ENCODE data around the gene ANP32D. TPM values are rescaled to one million over a fixed set of nuclear protein-coding genes. Genes with fewer than 3 reads are reported as not detected.
"Not testable (repeated sequence)": the region's sequence is repeated elsewhere in the genome, so short reads cannot be mapped to it uniquely, and the experiment has no call there.

ANP32D gene
- polyA plus RNA-seq, 1 of the 3 experiments (the other 2 are of a cell fraction), result not detected

DNA sequence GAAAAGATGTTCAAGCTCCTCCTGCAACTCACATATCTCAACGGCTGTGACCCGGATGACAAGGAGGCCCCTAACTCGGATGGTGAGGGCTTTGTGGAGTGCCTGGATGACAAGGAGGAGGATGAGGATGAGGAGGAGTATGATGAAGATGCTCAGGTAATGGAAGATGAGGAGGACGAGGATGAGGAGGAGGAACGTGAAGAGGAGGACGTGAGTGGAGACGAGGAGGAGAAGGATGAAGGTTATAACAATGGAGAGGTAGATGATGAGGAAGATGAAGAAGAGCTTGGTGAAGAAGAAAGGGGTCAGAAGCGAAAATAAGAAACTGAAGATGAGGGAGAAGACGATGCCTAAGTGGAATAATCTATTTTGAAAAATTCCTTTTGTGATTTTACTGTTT is 702 bp downstream of the ANP32D start:
- no peaks in the 10 kb centered on the region for H3K4me1 ChIP-seq (ENCODE audit: control insufficient read depth in 1 of 2, insufficient read depth in 2 of 2, low read depth in 1 of 2, low read length in 1 of 2)
- 9% methylated on average over 9 of the region's 9 CpGs for WGBS (ENCODE audit: low lambda C conversion rate)
- ChIA-PET CTCF (no interaction called here), POLR2A (no interaction called here)
- no peak overlapping the region for H3K4me2 ChIP-seq
- H3K36me3 ChIP-seq (replicated peaks in 1 of 2; ENCODE audit: control insufficient read depth in 1 of 2, insufficient read depth in 2 of 2, low read length in 1 of 2), result no peaks in the 10 kb centered on the region
- H4K20me1 ChIP-seq (ENCODE audit: insufficient read depth), result no peaks in the 10 kb centered on the region
- H2AFZ ChIP-seq (ENCODE audit: low read depth), result no peak overlapping the region
- TF ChIP-seq ELF1 (IDR thresholded peaks at IDR 0.05) (no peak), TEAD4 (IDR thresholded peaks at IDR 0.05; ENCODE audit: borderline replicate concordance, insufficient read depth) (no peak), PBX3 (IDR thresholded peaks at IDR 0.05) (no peak), RXRA (IDR thresholded peaks at IDR 0.05; ENCODE audit: borderline replicate concordance, low read depth) (no peak), ZBTB33 (IDR thresholded peaks at IDR 0.05; ENCODE audit: borderline replicate concordance, low read depth) (no peak), USF1 (IDR thresholded peaks at IDR 0.05; ENCODE audit: borderline replicate concordance, low read depth) (no peak), FOXJ3 (CRISPR knock-in tag; IDR thresholded peaks at IDR 0.05) (no peak), YY1 (IDR thresholded peaks at IDR 0.05; ENCODE audit: low read depth) (no peak), TAF1 (IDR thresholded peaks at IDR 0.05; ENCODE audit: borderline replicate concordance, low read depth, low read length) (no peak), TCF12 (IDR thresholded peaks at IDR 0.05) (no peak), CHD2 (IDR thresholded peaks at IDR 0.05; ENCODE audit: low read length, partially characterized antibody) (no peak), JUND (IDR thresholded peaks at IDR 0.05) (no peak), CTCF (IDR thresholded peaks at IDR 0.05) (no peak), GATA2 (CRISPR knock-in tag; IDR thresholded peaks at IDR 0.05) (no peak), POLR2AphosphoS5 (IDR thresholded peaks at IDR 0.05; ENCODE audit: low read depth, low read length) (no peak)
- TF ChIP-seq, protein P1, sequence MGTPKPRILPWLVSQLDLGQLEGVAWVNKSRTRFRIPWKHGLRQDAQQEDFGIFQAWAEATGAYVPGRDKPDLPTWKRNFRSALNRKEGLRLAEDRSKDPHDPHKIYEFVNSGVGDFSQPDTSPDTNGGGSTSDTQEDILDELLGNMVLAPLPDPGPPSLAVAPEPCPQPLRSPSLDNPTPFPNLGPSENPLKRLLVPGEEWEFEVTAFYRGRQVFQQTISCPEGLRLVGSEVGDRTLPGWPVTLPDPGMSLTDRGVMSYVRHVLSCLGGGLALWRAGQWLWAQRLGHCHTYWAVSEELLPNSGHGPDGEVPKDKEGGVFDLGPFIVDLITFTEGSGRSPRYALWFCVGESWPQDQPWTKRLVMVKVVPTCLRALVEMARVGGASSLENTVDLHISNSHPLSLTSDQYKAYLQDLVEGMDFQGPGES (IDR thresholded peaks at IDR 0.05; ENCODE audit: low read depth, low read length), result no peak
- H3F3A ChIP-seq (replicated peaks; ENCODE audit: insufficient read depth), result no peaks in the 10 kb centered on the region
- H3K4me3 ChIP-seq (ENCODE audit: low read depth in 2 of 2, low read length in 1 of 2), result no peak overlapping the region
- H3K27ac ChIP-seq (ENCODE audit: low read depth in 2 of 2, low read length in 1 of 2), result no peak overlapping the region
- H3K9me3 ChIP-seq, result no peaks in the 10 kb centered on the region
- no peaks in the 10 kb centered on the region for H3K9me2 ChIP-seq
- H3K9ac ChIP-seq, result no peak overlapping the region
- H3K79me2 ChIP-seq (ENCODE audit: insufficient read depth), result no peaks in the 10 kb centered on the region
- H3K27me3 ChIP-seq (ENCODE audit: insufficient read depth), result no peaks in the 10 kb centered on the region
- no peak for DNase-seq

DNA sequence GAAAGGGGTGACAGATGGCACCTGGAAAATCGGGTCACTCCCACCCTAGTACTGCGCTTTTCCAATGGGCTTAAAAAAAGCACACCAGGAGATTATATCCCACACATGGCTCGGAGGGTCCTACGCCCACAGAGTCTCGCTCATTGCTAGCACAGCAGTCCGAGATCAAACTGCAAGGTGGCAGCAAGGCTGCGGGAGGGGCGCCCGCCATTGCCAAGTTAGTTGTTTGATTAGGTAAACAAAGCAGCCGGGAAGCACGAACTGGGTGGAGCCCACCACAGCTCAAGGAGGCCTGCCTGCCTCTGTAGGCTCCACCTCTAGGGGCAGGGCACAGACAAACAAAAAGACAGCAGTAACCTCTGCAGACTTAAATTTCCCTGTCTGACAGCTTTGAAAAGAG is 2.1 kb downstream of the ANP32D start:
- H3K9ac ChIP-seq; H3K4me1 ChIP-seq (ENCODE audit: control insufficient read depth in 1 of 2, insufficient read depth in 2 of 2, low read depth in 1 of 2, low read length in 1 of 2); H4K20me1 ChIP-seq (ENCODE audit: insufficient read depth); CTCF ChIA-PET; H3K36me3 ChIP-seq (replicated peaks in 1 of 2; ENCODE audit: control insufficient read depth in 1 of 2, insufficient read depth in 2 of 2, low read length in 1 of 2); H3K27ac ChIP-seq (ENCODE audit: low read depth in 2 of 2, low read length in 1 of 2); H3K4me3 ChIP-seq (ENCODE audit: low read depth in 2 of 2, low read length in 1 of 2); H3K4me2 ChIP-seq; H2AFZ ChIP-seq (ENCODE audit: low read depth); H3K27me3 ChIP-seq (ENCODE audit: insufficient read depth); H3K9me3 ChIP-seq; DNase-seq; H3K79me2 ChIP-seq (ENCODE audit: insufficient read depth); POLR2A ChIA-PET; H3K9me2 ChIP-seq; H3F3A ChIP-seq (replicated peaks; ENCODE audit: insufficient read depth): not testable (repeated sequence)
- 2% methylated on average over 11 of the region's 11 CpGs for WGBS (ENCODE audit: low lambda C conversion rate)
